SK-N-SH treated with all-trans-retinoic acid at 6 μM for 48 hours (cell line): ENCODE data around the gene RCOR2.

Experiments used
- ARNTL ChIP-seq: fragments of 450-650 bp; formaldehyde crosslinking; IDR thresholded peaks from 2 replicates; pipeline ENCODE4 v1.5.0; 2020; ENCODE audit warnings: low read depth, mild to moderate bottlenecking, moderate library complexity, borderline replicate concordance
- RARB ChIP-seq: fragments of 250-450 bp; sonication (Bioruptor Pico); IDR thresholded peaks from 2 replicates; pipeline ENCODE4 v1.8.0; 2021; ENCODE audit warnings: mild to moderate bottlenecking, moderate library complexity
- TCF4 ChIP-seq: fragments of 250-450 bp; sonication (Bioruptor Pico); IDR thresholded peaks from 2 replicates; pipeline ENCODE4 v1.8.0; 2021; ENCODE audit warnings: mild to moderate bottlenecking, moderate library complexity, borderline replicate concordance

- no peak for TF ChIP-seq TCF4 (CRISPR knock-in tag)
- TF ChIP-seq RARB (CRISPR knock-in tag), result no peak
- TF ChIP-seq ARNTL (CRISPR knock-in tag), result no peak
Observed at GRCh38 chr11:63958008-63958407, 41.0 kb upstream of the RCOR2 start.
